NK-92 (cell line): ENCODE data around the gene MLLT10.
"Not testable (repeated sequence)": the region's sequence is repeated elsewhere in the genome, so short reads cannot be mapped to it uniquely, and the experiment has no call there.

Experiments
- DNase-seq: peaks from one replicate; lab custom pipeline; 2025; ENCODE audit not compliant: unreplicated experiment; lab: John Stamatoyannopoulos, UW

Gene MLLT10

GRCh38 chr10:21628645-21629044, 94.6 kb downstream of the MLLT10 start:
- not testable (repeated sequence) for DNase-seq

DNA sequence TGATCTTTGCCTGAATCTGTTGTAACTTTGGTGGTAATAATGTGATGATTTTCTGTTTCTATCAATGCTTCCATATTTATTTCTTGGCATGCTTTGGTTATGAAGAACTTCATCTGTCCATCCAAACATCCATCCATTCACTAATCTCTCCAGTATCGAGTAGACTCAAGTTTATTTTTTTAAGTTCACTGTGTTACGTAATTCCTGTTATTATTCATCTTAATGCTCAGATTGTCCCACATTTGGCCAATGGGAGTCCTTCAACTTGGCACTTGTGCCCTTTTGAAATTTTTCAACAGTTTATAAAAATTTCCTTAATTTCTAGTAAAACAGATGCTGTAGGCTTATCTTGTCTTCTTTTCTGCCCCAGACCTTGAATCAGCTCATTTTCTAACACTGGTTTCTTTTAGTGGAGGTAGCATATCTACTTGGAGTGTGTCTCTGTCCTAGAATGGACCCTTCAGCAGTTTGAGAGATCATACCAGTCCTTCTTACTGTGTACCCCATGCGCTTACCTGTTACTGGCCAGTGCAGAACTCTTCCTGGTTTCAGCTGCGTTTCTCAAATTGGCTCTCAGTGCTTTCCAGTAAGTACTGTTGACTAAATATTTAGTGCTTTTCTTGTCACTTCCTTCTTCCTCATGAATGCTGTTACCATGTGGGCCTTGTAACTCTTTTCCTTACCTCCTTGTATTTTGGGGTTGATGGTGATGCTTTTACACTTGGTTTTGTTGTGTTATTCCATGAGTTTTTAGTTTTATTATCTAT, 100.8 kb downstream of the MLLT10 start:
- DNase-seq = no peak

- no peak for DNase-seq
Measured at GRCh38 chr10:21637795-21638194, 103.8 kb downstream of the MLLT10 start.

- DNase-seq = no peak
Measured at GRCh38 chr10:21638681-21639080, 104.6 kb downstream of the MLLT10 start.

DNA sequence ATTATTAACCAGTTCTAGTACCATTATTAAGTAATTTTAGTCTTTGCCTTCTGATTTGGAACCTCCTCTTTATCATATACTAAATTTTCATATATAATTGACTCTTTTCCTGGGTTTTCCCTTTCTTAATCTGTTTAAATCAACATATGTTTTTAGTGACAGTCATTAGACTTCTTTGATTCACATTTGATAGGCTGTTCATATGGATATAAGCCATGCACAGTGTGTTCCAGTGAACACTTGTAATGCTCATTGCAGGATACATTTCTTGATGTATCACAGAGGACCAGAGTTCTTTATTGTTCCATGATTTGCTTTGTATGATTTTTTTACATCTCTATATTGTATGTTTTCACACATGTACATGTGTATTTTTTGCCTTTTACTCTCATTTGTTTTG, 114.0 kb downstream of the MLLT10 start:
- DNase-seq = no peak

DNA sequence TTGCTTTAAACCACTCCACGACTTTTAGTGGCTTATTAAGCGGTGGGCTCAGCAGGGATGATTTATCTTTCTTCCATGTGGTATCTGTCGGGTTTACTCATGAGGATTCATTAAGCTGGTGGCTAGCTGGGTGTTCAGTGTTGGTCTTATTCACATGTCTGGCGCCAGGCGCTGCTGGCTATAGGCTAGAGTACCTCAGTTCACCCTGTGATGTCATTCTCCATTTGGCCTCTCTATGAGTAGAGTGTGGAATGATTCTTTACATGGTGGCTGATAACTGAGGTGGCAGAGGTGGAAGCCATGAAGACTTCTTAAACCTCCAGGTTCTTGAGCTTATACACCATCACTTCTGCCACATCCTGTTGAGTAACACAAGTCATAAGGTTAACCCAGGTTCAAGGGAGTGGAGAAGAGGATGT, 115.4 kb downstream of the MLLT10 start:
- DNase-seq = no peak

GRCh38 chr10:21650353-21650752, 116.3 kb downstream of the MLLT10 start:
- DNase-seq = no peak

DNA sequence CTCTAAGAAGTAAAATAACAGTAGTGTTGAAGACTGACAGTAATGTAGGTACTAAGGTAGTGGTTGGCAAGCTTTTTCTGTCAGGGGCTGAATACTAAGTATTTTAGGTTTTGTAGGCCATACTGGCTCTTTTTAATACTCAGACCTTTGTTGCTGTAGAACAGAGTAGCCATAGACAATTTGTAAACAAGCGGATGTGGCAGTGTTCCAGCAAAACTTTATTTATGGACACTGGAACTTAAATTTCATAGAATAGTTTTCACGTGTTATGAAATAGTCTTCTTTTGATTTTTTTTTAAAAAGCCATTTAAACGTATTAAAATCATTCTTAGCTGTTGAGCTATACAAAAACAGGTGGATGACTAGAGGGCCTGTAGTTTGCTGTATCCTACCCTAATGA, 121.2 kb downstream of the MLLT10 start:
- no peak for DNase-seq

DNA sequence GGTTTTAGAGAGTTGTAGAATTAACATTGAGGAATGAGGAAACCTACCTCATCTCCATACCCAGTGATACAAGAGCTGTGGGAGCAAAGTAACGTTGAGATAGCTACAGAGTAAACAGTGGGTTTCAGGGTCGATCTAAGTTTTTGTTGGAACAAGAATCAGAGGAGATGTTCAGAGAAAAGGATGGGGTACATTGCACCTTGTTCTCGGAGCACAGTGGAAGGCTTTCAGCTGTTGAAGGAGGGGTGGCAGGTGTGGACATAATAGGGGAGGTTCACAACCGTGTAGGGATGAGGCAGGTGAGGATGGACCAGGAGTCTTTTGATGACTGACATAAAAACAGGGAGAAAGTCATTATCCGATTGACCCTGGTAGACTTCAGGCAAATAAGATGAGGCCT, 121.7 kb downstream of the MLLT10 start:
- no peak for DNase-seq

- DNase-seq = no peak
Measured at GRCh38 chr10:21661087-21661486, 127.1 kb downstream of the MLLT10 start.

GRCh38 chr10:21661935-21662334, 127.9 kb downstream of the MLLT10 start:
- DNase-seq = no peak

DNA sequence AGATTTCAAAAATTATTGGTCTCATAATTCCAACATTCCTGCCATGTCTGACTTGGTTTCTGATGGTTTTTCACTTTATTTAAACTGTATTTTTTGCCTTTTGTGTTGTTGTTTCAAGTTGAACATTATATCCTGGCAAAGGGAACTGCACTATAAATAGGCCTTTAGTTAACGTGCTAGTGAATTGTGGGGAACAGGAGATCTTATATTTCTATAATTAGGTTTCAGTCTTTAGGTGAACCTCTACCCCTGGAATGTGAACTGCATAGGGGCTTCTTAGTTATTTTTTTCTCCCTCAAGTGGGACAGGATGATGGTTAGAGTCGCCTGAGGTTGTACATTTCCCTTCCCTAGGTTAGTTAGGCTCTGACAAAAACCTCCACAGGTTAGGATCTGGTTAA, 128.6 kb downstream of the MLLT10 start:
- no peak for DNase-seq

- no peak for DNase-seq
Measured at GRCh38 chr10:21668831-21669230, 134.8 kb downstream of the MLLT10 start.

DNA sequence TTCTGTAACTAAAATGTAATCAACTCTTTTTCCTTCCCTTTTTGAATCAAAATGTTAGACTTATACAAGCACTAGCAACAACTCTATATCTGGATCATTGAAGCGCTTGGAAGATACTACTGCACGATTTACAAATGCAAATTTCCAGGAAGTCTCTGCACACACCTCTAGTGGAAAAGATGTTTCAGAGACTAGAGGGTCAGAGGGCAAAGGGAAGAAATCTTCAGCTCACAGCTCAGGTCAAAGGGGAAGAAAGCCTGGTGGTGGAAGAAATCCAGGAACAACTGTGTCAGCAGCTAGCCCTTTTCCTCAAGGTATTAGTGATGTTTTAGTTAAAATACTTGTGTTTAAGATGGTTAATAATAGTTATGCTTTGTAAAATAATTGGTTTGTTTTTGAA, 136.4 kb downstream of the MLLT10 start:
- DNase-seq = no peak

GRCh38 chr10:21673668-21674067, 139.6 kb downstream of the MLLT10 start:
- no peak for DNase-seq

DNA sequence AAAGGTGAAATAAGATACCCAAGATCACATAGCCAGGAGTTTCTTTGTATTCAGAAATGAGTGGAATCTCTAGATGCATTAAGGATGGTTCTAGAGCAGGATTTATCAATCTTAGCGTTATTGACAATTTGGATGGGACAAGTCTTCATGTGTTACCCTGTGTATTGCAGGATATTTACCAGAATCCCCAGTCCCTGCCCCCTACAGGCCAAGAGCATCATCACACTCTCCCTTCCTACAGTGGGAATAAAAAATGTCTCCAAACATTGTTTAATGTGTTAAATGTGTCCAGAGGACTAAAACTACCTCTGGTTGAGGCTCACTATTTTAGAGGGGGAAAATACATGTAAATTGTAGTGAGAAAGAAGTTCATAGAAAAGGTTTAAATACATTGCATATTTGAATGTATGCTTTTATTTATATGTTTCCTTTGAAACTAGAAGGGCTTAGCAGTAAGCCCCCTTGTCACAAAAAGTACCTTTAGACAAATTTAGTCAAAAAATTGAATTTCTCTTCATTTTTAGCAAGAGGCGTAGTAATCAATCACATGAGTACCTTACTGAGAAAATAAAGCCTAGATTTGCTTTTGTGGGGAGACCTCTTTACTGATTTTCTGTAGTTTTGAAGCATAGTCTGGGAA, 141.2 kb downstream of the MLLT10 start:
- DNase-seq = no peak

DNA sequence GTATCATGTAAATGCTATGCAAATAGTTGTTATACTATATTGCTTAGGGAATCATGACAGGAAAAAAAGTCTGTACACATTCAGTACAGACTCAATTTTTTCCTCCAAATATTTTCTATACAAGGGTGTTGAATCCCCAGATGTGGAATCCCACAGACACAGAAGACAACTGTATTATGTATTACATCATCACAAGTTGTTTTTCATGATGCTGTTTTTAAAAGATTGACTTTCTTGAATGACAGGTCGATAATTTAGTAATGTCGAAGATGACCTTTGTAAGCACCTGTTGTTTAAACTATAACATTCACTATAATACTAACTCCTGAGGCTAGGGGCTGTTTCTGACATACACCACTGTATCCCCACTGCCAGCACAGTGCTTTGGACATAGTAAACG, 143.5 kb downstream of the MLLT10 start:
- no peak for DNase-seq

DNA sequence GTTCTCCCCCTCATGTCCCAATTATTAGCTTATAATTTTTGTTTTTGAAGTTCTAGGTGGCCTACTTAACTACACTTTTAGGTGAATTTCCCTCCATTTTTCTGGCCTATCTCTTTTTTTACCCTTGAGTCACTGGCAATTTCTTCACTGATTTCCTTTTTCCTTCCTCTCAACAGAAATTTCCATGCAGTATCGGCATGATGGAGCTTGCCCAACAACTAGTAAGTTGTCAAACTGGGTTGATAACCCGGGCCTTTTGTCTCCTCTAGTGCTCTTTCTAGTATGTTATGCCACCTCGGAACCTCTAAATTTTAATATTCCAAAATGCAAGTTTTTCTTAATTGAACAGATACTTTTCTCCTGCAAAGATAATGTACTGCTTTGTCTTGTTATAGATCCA, 147.1 kb downstream of the MLLT10 start:
- no peak for DNase-seq

GRCh38 chr10:21687266-21688008, 153.4 kb downstream of the MLLT10 start:
- no peak for DNase-seq

- DNase-seq = no peak
Measured at GRCh38 chr10:21688009-21688332, 153.9 kb downstream of the MLLT10 start.

DNA sequence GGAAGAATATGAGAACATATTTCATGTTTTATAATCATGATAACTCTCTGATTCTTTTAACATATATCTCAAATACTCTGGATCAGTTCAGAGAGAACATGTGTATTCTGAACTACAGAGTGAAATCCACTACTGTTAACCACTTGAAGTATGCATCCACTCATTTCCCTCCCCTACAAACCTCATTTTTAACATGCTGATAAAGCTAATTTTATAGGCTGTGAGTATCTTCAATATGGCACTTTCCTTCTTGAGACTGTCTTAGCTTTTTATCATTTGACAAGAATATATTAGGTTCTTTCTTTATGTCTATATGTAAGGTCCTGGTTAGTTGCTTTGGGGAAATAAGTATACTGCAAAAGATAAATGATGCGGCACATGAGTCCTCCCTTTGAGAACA, 154.8 kb downstream of the MLLT10 start:
- no peak for DNase-seq

- no peak for DNase-seq
Measured at GRCh38 chr10:21689881-21690280, 155.8 kb downstream of the MLLT10 start.
